IPS-18a (cell line): ENCODE measurements around the gene PDK4.

Experiments used
- H3K27ac ChIP-seq: one replicate; pipeline ENCODE4 v1.5.1; 2013; ENCODE audit warnings: low read length
- H3K27me3 ChIP-seq: one replicate; pipeline ENCODE4 v1.6.1; 2013; ENCODE audit warnings: mild to moderate bottlenecking, low read length; ENCODE audit not compliant: control insufficient read depth, insufficient read depth
- H3K36me3 ChIP-seq: one replicate; pipeline ENCODE4 v1.6.1; 2013; ENCODE audit warnings: low read depth, low read length; ENCODE audit not compliant: control insufficient read depth
- H3K4me1 ChIP-seq: one replicate; pipeline ENCODE4 v1.6.1; 2013; ENCODE audit warnings: low read depth, low read length; ENCODE audit not compliant: control insufficient read depth
- H3K4me3 ChIP-seq: one replicate; pipeline ENCODE4 v1.5.1; 2013; ENCODE audit warnings: low read length
- H3K9ac ChIP-seq: one replicate; pipeline ENCODE4 v1.6.1; 2013; ENCODE audit warnings: mild to moderate bottlenecking, low read length, moderate library complexity
- H3K9me3 ChIP-seq: one replicate; pipeline ENCODE4 v1.6.1; 2013; ENCODE audit warnings: low read depth, low read length; ENCODE audit not compliant: control insufficient read depth

PDK4 gene

DNA sequence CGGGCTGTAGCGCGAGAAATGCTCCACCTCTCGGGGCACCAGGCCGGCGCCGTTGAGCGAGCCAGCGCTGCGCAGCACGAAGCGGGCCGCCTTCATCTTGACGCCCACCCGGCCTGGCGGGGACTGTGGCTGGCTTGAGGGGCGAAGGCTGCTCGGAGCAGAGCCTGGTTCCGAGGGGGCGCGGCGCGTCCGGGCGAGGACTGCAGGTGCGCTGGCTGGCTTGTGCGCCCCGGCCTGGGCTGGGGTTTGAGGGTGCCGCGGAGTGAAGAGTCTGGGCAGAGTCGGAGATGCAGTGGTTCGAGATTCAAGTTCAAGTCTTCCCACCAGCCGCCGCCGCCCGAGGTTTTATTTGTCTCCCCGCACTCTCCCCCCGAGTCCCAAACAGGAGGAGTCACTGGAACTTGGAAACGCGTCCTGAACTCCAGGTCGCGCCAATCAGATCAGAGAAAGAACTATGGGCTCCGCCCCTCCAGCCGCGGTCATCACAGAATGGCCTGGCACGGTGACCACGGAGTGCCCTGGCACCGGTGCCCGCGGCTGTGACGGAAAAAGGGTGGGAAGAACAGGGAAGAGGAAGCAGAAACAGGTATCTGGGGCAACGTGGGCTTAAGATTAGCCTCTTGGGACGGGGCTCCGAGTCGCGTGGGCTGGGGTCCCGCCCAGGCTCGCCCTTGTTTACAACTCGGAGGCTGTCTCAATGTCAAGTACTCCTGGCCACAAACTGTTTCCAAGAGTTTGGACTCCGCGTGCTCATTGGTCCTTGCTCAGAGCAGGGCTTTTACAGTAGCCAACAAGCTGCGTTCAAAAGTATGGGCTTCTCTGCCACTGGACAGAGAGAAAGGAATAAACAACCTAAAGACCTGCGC, at the start of gene PDK4:
PDK4 (minus strand) TSS at position 319 of the 866 bp plus-strand sequence; CDS start at position 96, 223 bp downstream.
- Histone ChIP-seq H3K4me3 (peak within 1 kb of the TSS; percentile 87), H3K4me1 (no peaks in the 10 kb centered on the region), H3K9ac (no peak within 1 kb of the TSS), H3K36me3 (no peaks in the 10 kb centered on the region), H3K9me3 (no peaks in the 10 kb centered on the region), H3K27ac (no peak within 1 kb of the TSS), H3K27me3 (peaks cover 49% of the 10 kb centered on the region)

DNA sequence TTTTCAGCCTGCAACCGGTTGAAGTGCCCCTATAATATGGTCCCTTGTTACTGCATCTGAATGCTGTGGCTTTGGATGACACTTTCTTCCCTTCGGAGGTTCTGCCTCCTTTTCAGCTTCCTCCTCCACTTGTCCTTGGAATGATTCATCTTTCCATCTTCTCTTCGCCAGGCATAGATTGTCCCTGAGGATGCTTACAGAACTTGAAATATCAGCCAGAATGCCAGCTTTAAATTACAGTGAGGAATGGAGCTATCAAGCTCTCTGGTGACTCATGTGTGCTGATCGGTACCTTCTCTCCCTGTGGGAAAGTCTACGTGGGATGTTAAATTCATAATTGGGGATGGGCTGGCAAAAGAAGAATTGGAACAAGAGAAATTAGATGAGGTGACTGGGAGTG, 45.9 kb upstream of the PDK4 start:
- H3K27me3 ChIP-seq = no peaks in the 10 kb centered on the region
- no peak overlapping the region for H3K4me3 ChIP-seq
- H3K9me3 ChIP-seq = no peaks in the 10 kb centered on the region
- H3K27ac ChIP-seq = no peak overlapping the region
- H3K9ac ChIP-seq = no peak overlapping the region
- H3K36me3 ChIP-seq = no peaks in the 10 kb centered on the region
- H3K4me1 ChIP-seq = no peaks in the 10 kb centered on the region

DNA sequence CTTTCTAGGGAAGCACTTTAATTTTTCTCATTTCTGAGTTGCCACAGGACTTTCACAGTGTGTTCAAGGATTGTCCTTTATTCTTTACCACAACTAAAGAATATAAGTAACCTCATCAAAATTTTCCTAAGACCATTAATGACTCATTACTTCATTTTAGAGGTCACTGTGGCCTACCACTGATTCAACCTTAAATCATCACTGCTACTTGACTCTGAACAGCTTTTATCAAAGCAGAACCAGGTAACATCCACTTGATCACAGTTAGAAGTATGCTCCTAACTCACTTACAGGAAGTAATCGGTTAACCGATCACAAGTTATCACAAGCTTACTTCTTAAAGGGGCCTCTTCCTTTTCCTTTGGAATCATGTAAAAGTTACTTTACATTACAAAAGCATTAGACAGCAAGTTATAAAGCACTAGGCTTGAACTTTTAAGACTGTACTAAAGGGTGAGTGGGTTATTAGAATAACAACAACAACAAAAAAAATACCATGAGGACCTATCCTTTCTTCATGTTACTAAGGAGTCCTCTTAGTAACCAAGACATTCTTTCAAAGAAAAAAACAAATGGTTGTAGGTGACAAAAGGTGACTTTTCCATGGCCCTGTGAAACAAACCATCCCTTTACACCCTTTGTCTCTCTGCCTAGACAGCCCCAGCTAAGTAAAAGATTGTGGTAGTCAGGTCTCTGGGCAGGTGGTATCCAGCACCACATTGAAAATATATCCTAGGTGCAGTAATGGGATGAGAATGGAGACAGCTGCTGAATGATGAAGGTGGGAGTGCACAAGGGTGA, 40.0 kb upstream of the PDK4 start:
- Histone ChIP-seq H3K27me3 (no peaks in the 10 kb centered on the region), H3K36me3 (no peaks in the 10 kb centered on the region), H3K9me3 (no peaks in the 10 kb centered on the region)

DNA sequence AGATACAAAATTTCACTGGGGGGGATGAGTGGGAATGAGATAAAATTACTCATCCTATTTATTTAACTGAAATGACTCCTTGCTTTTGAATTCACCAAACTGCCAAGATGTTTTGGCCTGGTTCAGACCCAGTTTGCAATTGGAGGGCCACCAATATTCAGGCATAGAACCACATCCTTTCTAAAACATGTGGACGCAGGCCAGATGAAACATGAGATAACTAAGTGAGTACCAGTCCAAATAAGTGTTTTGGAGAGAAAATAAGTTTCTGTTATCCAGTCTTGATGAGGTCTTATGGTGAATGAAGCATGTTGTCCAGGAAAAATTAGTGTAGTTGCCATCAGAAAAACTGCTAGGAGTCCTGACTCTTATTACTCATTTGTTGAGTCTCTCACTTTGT, 36.3 kb upstream of the PDK4 start:
- H3K27me3 ChIP-seq = no peaks in the 10 kb centered on the region
- H3K4me1 ChIP-seq = peaks cover 9% of the 10 kb centered on the region
- no peak overlapping the region for H3K27ac ChIP-seq

More for the DNA sequence above, 40.0 kb upstream of the PDK4 start:
- Histone ChIP-seq H3K9ac (no peak overlapping the region), H3K27ac (no peak overlapping the region), H3K4me1 (peaks cover 9% of the 10 kb centered on the region), H3K4me3 (no peak overlapping the region)

DNA sequence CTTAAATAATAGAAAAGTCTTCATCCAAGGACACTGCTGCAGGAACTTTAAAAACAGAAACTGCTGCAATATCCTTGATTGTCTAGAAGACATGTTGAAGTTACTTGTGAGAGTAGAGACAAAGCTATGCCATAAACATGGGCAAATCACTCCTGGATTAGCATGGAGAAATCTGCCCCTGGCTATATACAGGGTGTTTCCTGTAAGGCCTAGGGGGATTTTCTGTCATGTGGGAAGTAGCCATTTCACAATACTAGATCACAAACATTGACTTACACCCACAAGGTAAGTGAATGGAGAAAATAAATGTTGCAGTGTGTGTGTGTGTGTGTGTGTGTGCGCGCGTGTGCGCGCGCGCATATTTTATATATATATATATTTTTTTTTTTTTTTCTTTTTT, 35.2 kb upstream of the PDK4 start:
- Histone ChIP-seq H3K9me3 (no peaks in the 10 kb centered on the region), H3K4me3 (no peak overlapping the region), H3K9ac (no peak overlapping the region), H3K27me3 (no peaks in the 10 kb centered on the region), H3K27ac (no peak overlapping the region), H3K36me3 (no peaks in the 10 kb centered on the region), H3K4me1 (peaks cover 6% of the 10 kb centered on the region)

More for the DNA sequence above, 36.3 kb upstream of the PDK4 start:
- no peak overlapping the region for H3K9ac ChIP-seq
- no peaks in the 10 kb centered on the region for H3K36me3 ChIP-seq
- H3K9me3 ChIP-seq = no peaks in the 10 kb centered on the region
- no peak overlapping the region for H3K4me3 ChIP-seq

DNA sequence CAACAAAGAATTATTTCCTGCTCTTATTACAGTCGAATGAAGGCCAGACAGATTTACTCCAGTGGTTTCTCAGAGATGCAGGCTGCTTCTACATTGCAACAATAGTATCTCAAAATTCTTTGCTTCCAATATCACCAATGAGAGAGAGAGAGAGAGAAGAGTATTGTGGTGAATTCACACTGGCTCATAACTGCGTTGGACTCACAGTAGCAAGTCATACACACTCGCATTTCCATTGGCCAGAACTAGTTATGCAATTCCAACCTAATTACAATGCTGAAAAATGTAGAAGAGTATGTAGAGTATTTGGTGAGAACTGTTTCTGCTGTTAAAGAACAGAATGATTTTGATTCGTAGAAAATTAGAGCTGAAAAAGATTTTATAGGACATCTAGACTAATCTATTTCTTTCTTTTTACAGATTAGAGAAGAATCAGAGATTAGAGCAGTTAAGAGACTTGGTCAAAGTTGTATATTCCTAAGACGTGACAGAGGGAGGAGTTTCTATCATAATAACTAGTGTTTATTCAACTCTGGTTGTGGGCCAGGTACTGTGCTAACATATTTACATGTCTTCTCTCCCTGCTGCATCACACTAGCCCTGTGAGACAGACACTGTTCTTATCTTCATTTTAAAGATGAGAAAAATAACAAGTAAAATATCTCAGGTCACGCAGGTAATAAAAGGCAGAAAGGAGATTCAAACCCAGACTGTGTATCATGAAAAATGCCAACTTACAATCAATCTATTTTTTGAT, 34.6 kb upstream of the PDK4 start:
- no peak overlapping the region for H3K9ac ChIP-seq
- H3K9me3 ChIP-seq = no peaks in the 10 kb centered on the region
- H3K4me1 ChIP-seq = no peaks in the 10 kb centered on the region
- H3K27ac ChIP-seq = no peak overlapping the region
- no peaks in the 10 kb centered on the region for H3K27me3 ChIP-seq
- H3K36me3 ChIP-seq = no peaks in the 10 kb centered on the region
- no peak overlapping the region for H3K4me3 ChIP-seq

DNA sequence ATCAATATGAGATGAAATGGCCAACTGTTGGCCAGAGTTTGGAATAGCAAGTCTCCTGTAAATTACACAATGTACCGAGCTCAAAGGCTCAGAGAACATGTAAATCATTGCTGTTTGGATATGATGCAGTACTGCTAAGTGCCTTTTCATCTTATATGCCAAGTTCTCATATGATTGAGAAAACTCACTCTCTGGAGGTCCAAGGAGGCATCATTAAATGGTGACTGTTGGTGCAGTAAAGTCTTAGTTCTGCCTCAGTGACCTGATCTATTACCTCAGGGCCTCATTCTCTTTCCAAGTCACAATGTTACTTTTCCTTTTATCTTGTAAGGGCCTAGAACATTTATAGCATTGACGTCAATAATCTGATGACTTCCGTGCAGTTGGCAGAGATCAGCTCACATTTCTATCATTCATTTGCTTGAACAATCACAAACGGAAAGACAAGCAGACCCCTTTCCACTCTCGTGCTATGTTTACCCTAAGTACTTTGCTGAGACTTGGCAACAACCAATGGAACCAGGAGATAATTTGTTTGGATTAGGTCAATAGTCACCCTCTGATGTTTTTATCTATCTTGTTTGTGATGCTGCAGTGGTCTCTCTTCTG, 32.6 kb upstream of the PDK4 start:
- no peaks in the 10 kb centered on the region for H3K9me3 ChIP-seq
- no peak overlapping the region for H3K4me3 ChIP-seq
- H3K27me3 ChIP-seq = no peaks in the 10 kb centered on the region
- H3K4me1 ChIP-seq = no peaks in the 10 kb centered on the region
- no peak overlapping the region for H3K9ac ChIP-seq
- H3K27ac ChIP-seq = no peak overlapping the region
- H3K36me3 ChIP-seq = no peaks in the 10 kb centered on the region

DNA sequence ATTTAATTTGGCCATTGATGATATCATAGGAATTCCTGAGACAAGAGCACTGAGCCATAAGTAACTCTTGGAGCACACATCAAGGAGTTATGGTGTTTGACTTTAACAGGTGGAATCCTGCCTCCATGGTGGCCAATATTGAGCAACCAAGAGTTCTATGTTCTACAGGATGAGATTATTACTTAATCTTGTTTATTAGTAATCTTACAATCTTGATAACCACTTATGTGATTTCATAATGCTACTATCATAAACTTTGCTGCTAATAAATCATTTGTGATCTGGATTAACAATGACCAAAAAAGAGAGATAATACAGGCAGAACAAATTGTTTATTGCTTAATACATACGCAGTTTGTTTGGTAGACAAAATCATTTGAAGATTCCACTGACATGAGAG, 27.5 kb upstream of the PDK4 start:
- H3K4me3 ChIP-seq = no peak overlapping the region
- no peak overlapping the region for H3K9ac ChIP-seq
- H3K36me3 ChIP-seq = no peaks in the 10 kb centered on the region
- H3K27me3 ChIP-seq = no peaks in the 10 kb centered on the region
- no peaks in the 10 kb centered on the region for H3K9me3 ChIP-seq
- no peaks in the 10 kb centered on the region for H3K4me1 ChIP-seq
- no peak overlapping the region for H3K27ac ChIP-seq

DNA sequence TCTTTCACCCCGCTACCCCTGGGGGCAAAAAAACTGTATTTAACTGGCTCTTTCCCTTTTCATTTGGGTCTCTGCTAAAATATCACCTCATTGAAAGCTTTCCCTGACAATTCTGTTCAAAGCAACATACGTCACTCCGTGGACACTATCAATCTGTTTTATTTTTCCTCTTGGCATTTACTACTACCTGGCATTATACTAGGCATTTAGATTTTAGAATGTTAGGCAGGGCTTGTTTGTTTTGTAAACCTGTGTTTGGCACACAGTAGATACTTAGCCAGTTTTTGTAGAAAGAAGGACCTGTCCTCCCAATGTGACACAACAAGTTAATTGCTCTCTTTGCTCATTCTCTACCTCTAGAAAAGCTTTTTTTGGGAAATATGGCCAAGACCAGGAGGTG, 26.5 kb upstream of the PDK4 start:
- no peaks in the 10 kb centered on the region for H3K27me3 ChIP-seq
- no peak overlapping the region for H3K27ac ChIP-seq
- no peaks in the 10 kb centered on the region for H3K4me1 ChIP-seq
- no peaks in the 10 kb centered on the region for H3K36me3 ChIP-seq
- no peak overlapping the region for H3K9ac ChIP-seq
- H3K4me3 ChIP-seq = no peak overlapping the region
- H3K9me3 ChIP-seq = no peaks in the 10 kb centered on the region

DNA sequence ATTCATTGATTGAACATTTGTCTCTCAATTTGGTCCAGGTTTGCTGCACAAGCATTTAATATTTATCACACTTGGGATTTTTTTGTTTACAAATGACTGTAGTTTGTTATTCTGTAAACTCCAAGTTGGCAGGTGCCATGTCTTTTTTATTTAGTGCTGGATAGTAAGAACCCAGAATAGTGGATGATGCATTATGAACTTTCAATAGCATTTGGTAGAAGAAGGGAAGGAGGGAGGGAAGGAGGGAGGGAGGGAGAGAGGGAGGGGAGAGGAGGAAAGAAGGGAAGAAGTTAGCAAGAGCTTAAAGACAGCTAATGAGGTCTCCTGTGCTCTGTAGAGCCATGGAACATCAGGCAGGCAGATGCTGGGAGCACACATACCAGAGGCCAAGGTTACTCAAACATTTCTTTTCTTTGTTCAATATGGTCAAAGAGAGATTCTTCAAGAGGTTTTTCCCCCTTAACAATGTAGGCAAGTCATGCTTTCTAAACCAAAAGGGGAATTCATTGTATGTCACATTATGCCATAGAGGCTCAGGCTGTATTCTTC, 25.8 kb upstream of the PDK4 start:
- Histone ChIP-seq H3K9me3 (no peaks in the 10 kb centered on the region), H3K9ac (no peak overlapping the region)

DNA sequence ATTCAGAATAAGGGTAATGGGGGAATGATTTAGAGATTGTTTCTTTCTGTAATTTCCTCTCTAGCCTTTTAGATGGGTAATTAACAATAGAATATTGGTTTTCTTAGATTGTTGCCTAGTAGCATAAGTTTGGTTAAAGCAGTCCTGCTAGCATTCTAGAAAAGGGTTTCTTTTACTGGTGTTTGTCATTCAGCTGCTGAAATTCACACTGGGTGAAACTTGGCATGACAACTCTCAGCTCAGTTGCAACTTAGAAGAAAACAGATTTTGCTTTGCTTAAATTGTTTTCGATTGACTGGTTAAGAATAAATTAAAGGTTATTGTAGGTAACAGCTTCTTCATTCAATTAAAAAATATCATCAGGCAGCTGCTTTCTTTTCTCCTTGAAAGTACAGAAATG, 25.1 kb upstream of the PDK4 start:
- H3K4me3 ChIP-seq = no peak overlapping the region
- H3K4me1 ChIP-seq = no peaks in the 10 kb centered on the region
- H3K36me3 ChIP-seq = no peaks in the 10 kb centered on the region
- no peak overlapping the region for H3K27ac ChIP-seq
- H3K9me3 ChIP-seq = no peaks in the 10 kb centered on the region
- no peaks in the 10 kb centered on the region for H3K27me3 ChIP-seq
- H3K9ac ChIP-seq = no peak overlapping the region

More for the DNA sequence above, 25.8 kb upstream of the PDK4 start:
- H3K4me1 ChIP-seq = no peaks in the 10 kb centered on the region
- no peak overlapping the region for H3K4me3 ChIP-seq
- H3K27me3 ChIP-seq = no peaks in the 10 kb centered on the region
- no peak overlapping the region for H3K27ac ChIP-seq
- H3K36me3 ChIP-seq = no peaks in the 10 kb centered on the region
